DOHH2 (cell line): Measurements from ENCODE around the gene FAT4.

Experiments used
- H3F3A ChIP-seq: fragments of 200-600 bp; sonication (generic), shearing (Covaris generic); 2 replicates; pipeline ENCODE4 v1.6.0; 2016; ENCODE audit warnings: antibody characterized with exemption, mild to moderate bottlenecking; ENCODE audit not compliant: control insufficient read depth, insufficient read depth
- H3K27ac ChIP-seq: fragments of 200-600 bp; sonication (generic); 2 replicates; pipeline ENCODE4 v1.5.1; 2014; ENCODE audit warnings: low read depth, mild to moderate bottlenecking, low read length, moderate library complexity
- H3K27me3 ChIP-seq: fragments of 200-600 bp; sonication (generic); 2 replicates; pipeline ENCODE4 v1.6.1; 2014; ENCODE audit warnings: mild to moderate bottlenecking, low read length, mixed read lengths; ENCODE audit not compliant: control insufficient read depth
- H3K36me3 ChIP-seq: fragments of 200-600 bp; sonication (generic); 2 replicates; pipeline ENCODE4 v1.6.1; 2014; ENCODE audit warnings: mild to moderate bottlenecking, low read length, moderate library complexity, mixed read lengths; ENCODE audit not compliant: control insufficient read depth
- H3K4me1 ChIP-seq: fragments of 200-600 bp; sonication (generic); 2 replicates; pipeline ENCODE4 v1.6.1; 2014; ENCODE audit warnings: mild to moderate bottlenecking, low read length, mixed read lengths; ENCODE audit not compliant: control insufficient read depth
- H3K4me2 ChIP-seq: fragments of 200-600 bp; sonication (generic); 2 replicates; pipeline ENCODE4 v1.6.0; 2014; ENCODE audit warnings: mild to moderate bottlenecking, low read length, moderate library complexity
- H3K4me3 ChIP-seq: fragments of 200-600 bp; sonication (generic); 2 replicates; pipeline ENCODE4 v1.5.1; 2014; ENCODE audit warnings: mild to moderate bottlenecking, low read length, mixed read lengths
- H3K79me2 ChIP-seq: fragments of 200-600 bp; sonication (generic); 2 replicates; pipeline ENCODE4 v1.6.1; 2014; ENCODE audit warnings: mild to moderate bottlenecking, low read length, mixed read lengths; ENCODE audit not compliant: control insufficient read depth
- H3K9me2 ChIP-seq: fragments of 200-600 bp; sonication (generic); replicated peaks from 2 replicates; pipeline ENCODE4 v1.6.1; 2014; ENCODE audit warnings: mild to moderate bottlenecking, low read length, mixed read lengths; ENCODE audit not compliant: control insufficient read depth
- H3K9me3 ChIP-seq: fragments of 200-600 bp; sonication (generic); 2 replicates; pipeline ENCODE4 v1.6.1; 2014; ENCODE audit warnings: antibody characterized with exemption, low read length, mixed read lengths; ENCODE audit not compliant: control insufficient read depth, insufficient read depth
- H4K20me1 ChIP-seq: fragments of 200-600 bp; sonication (generic); 2 replicates; pipeline ENCODE4 v1.6.0; 2014; ENCODE audit warnings: low read depth, mild to moderate bottlenecking, antibody characterized with exemption, low read length, moderate library complexity; ENCODE audit not compliant: control insufficient read depth, insufficient read depth
- EZH2phosphoT487 ChIP-seq: fragments of 200-600 bp; sonication (generic); IDR thresholded peaks from 2 replicates; pipeline ENCODE4 v1.6.1; 2017; ENCODE audit warnings: borderline replicate concordance, mild to moderate bottlenecking, antibody characterized with exemption, low read length, moderate library complexity, mixed read lengths
- TF ChIP-seq, protein P1 (sequence below): fragments of 200-600 bp; sonication (generic); IDR thresholded peaks from one replicate; pipeline ENCODE4 v1.5.1; 2014; ENCODE audit warnings: antibody characterized with exemption, mild to moderate bottlenecking, low read depth, low read length; ENCODE audit not compliant: poor library complexity, severe bottlenecking

Gene FAT4

DNA sequence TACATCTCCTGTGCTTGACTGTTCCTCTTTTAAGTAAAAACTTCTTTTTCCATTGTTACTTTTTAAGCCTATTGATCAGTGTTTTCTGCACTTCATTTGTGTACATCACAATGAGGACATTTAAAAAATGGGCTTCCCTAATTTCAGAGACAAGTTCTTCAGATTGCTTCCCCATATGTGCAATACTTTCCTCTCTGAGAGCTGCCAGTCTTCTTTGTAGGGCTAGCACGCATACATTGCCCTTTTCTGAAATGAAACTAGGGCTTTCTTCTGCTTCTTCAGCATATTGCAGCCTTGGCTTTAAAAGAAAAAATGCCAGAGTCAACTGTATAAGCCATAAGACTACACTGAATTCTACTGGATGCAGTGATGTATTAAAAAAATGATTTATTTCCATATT lies 37.8 kb downstream of the FAT4 start:
- Histone ChIP-seq H3K36me3 (no peaks in the 10 kb centered on the region), H3K27me3 (no peaks in the 10 kb centered on the region), H4K20me1 (no peaks in the 10 kb centered on the region), H3F3A (no peaks in the 10 kb centered on the region), H3K4me3 (no peak overlapping the region), H3K27ac (no peak overlapping the region), H3K9me2 (no peaks in the 10 kb centered on the region), H3K79me2 (no peaks in the 10 kb centered on the region), H3K4me1 (no peaks in the 10 kb centered on the region), H3K4me2 (no peak overlapping the region), H3K9me3 (no peaks in the 10 kb centered on the region)
- TF ChIP-seq, protein P1, sequence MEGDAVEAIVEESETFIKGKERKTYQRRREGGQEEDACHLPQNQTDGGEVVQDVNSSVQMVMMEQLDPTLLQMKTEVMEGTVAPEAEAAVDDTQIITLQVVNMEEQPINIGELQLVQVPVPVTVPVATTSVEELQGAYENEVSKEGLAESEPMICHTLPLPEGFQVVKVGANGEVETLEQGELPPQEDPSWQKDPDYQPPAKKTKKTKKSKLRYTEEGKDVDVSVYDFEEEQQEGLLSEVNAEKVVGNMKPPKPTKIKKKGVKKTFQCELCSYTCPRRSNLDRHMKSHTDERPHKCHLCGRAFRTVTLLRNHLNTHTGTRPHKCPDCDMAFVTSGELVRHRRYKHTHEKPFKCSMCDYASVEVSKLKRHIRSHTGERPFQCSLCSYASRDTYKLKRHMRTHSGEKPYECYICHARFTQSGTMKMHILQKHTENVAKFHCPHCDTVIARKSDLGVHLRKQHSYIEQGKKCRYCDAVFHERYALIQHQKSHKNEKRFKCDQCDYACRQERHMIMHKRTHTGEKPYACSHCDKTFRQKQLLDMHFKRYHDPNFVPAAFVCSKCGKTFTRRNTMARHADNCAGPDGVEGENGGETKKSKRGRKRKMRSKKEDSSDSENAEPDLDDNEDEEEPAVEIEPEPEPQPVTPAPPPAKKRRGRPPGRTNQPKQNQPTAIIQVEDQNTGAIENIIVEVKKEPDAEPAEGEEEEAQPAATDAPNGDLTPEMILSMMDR = no peak
- TF ChIP-seq EZH2phosphoT487 = no peak

- Histone ChIP-seq H3K9me3 (no peaks in the 10 kb centered on the region), H3K27ac (no peak overlapping the region), H3K4me3 (no peak overlapping the region), H3K9me2 (no peaks in the 10 kb centered on the region), H3K36me3 (no peaks in the 10 kb centered on the region), H3F3A (no peaks in the 10 kb centered on the region), H3K27me3 (no peaks in the 10 kb centered on the region), H3K4me2 (no peak overlapping the region), H3K79me2 (no peaks in the 10 kb centered on the region), H4K20me1 (no peaks in the 10 kb centered on the region), H3K4me1 (no peaks in the 10 kb centered on the region)
- TF ChIP-seq EZH2phosphoT487 = no peak
- TF ChIP-seq, protein P1 = no peak
These were observed 38.4 kb downstream of the FAT4 start for GRCh38 chr4:125353131-125353530.

GRCh38 chr4:125355791-125356190 lies 41.0 kb downstream of the FAT4 start:
- Histone ChIP-seq H3K4me1 (no peaks in the 10 kb centered on the region), H3K27me3 (no peaks in the 10 kb centered on the region), H3K9me3 (no peaks in the 10 kb centered on the region), H3K27ac (no peak overlapping the region), H3F3A (no peaks in the 10 kb centered on the region), H3K4me2 (no peak overlapping the region), H3K79me2 (no peaks in the 10 kb centered on the region), H4K20me1 (no peaks in the 10 kb centered on the region), H3K9me2 (no peaks in the 10 kb centered on the region), H3K4me3 (no peak overlapping the region), H3K36me3 (no peaks in the 10 kb centered on the region)
- TF ChIP-seq, protein P1 = no peak
- TF ChIP-seq EZH2phosphoT487 = no peak

GRCh38 chr4:125357675-125358074 lies 42.9 kb downstream of the FAT4 start:
- TF ChIP-seq, protein P1 = no peak
- TF ChIP-seq EZH2phosphoT487 = no peak
- no peak overlapping the region for H3K4me2 ChIP-seq
- H3K79me2 ChIP-seq = no peaks in the 10 kb centered on the region
- H3K36me3 ChIP-seq = no peaks in the 10 kb centered on the region
- H3K4me1 ChIP-seq = no peaks in the 10 kb centered on the region
- no peaks in the 10 kb centered on the region for H3K9me3 ChIP-seq
- H3K27me3 ChIP-seq = no peaks in the 10 kb centered on the region
- H3K27ac ChIP-seq = no peak overlapping the region
- no peaks in the 10 kb centered on the region for H4K20me1 ChIP-seq
- H3K4me3 ChIP-seq = no peak overlapping the region
- no peaks in the 10 kb centered on the region for H3K9me2 ChIP-seq
- no peaks in the 10 kb centered on the region for H3F3A ChIP-seq
